NB4 (cell line): ENCODE measurements around the gene RPS6KA2.

Source experiments
- DNase-seq: peaks from one replicate; pipeline ENCODE4 v3.0.0; 2010; ENCODE audit warnings: low read depth
- H3K4me3 ChIP-seq: one replicate; pipeline ENCODE4 v1.5.1; 2011; ENCODE audit warnings: mild to moderate bottlenecking, low read depth, low read length, moderate library complexity
- MYC ChIP-seq: IDR thresholded peaks from 2 replicates; pipeline ENCODE4 v1.6.1; 2011; ENCODE audit warnings: low read depth, low read length
- POLR2A ChIP-seq: IDR thresholded peaks from 2 replicates; pipeline ENCODE4 v1.6.1; 2011; ENCODE audit warnings: mild to moderate bottlenecking; ENCODE audit not compliant: insufficient read length; ENCODE audit errors: extremely low read depth
- TF ChIP-seq, protein P1 (sequence below): IDR thresholded peaks from 2 replicates; pipeline ENCODE4 v1.6.1; 2011; ENCODE audit warnings: low read depth, low read length
- TF ChIP-seq, protein P2 (sequence below): IDR thresholded peaks from one replicate; pipeline ENCODE4 v1.5.1; 2012; ENCODE audit warnings: low read depth, low read length

Gene RPS6KA2

DNA sequence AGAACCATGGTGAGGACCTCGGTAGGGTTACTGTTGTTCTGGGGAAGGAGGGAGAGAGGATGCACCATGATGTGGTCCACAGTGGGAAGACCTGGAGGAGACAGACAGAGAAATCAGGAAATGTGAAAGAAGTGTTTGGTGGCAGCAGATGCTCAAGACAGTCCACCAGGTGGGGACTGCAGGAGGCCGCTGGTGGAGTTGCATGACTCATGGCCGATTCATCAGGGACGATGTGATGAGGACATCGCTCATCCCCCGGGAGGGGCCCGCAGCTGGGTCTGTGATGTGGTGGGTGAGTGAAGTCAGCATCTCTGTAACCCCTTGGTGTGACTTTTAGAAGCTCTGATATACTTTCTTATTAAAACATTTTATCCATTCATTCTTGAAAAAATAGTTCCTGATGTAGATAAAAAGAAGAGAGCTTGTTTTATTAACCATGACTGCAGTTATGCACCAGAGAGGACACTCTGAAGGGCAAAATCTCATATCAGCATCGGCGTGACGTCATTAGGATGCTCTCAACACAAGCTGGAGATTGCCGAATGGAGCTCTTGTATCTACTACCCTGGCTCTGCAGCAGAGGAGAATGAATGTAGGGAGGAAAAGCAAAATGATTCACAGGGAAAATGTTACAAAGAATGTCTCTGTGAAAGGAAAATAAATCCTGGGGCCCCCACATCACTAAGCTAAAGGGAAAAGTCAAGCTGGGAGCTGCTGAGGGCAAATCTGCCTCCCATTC is 111.8 kb downstream of the RPS6KA2 start:
- DNase-seq: peak; percentile 88
- TF ChIP-seq, protein P1, sequence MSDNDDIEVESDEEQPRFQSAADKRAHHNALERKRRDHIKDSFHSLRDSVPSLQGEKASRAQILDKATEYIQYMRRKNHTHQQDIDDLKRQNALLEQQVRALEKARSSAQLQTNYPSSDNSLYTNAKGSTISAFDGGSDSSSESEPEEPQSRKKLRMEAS: 0 out of 2 replicates have a peak, but pooled peaks have one; percentile 20
- TF ChIP-seq, protein P2, sequence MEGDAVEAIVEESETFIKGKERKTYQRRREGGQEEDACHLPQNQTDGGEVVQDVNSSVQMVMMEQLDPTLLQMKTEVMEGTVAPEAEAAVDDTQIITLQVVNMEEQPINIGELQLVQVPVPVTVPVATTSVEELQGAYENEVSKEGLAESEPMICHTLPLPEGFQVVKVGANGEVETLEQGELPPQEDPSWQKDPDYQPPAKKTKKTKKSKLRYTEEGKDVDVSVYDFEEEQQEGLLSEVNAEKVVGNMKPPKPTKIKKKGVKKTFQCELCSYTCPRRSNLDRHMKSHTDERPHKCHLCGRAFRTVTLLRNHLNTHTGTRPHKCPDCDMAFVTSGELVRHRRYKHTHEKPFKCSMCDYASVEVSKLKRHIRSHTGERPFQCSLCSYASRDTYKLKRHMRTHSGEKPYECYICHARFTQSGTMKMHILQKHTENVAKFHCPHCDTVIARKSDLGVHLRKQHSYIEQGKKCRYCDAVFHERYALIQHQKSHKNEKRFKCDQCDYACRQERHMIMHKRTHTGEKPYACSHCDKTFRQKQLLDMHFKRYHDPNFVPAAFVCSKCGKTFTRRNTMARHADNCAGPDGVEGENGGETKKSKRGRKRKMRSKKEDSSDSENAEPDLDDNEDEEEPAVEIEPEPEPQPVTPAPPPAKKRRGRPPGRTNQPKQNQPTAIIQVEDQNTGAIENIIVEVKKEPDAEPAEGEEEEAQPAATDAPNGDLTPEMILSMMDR: peak; percentile 38
- TF ChIP-seq POLR2A (no peak), MYC (peak; percentile 20; the same call in 1 of the 2 replicates)
- no peak overlapping the region for H3K4me3 ChIP-seq

DNA sequence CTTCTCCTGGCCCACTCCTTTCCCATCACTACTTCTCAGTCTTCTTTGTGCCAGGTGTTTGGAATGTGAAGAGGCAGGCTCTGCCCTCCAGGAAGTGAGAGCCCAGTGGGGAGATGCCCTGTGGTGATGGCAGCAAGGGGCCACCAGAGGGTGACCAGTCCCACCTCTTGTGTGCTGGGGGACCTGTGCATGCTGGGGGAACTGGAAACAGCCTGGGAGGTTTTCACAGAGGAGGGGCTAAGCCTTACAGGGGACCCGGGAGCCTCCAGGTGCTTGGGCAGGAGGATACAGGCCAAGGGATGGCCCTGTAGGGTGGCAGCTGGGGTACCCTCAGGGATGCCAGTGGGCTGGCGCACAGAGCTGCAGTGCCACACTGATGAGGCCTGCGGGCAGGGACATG is 112.9 kb downstream of the RPS6KA2 start:
- H3K4me3 ChIP-seq: no peak overlapping the region
- TF ChIP-seq, protein P1: no peak
- TF ChIP-seq MYC (no peak), POLR2A (no peak)
- TF ChIP-seq, protein P2: no peak
- DNase-seq: no peak

DNA sequence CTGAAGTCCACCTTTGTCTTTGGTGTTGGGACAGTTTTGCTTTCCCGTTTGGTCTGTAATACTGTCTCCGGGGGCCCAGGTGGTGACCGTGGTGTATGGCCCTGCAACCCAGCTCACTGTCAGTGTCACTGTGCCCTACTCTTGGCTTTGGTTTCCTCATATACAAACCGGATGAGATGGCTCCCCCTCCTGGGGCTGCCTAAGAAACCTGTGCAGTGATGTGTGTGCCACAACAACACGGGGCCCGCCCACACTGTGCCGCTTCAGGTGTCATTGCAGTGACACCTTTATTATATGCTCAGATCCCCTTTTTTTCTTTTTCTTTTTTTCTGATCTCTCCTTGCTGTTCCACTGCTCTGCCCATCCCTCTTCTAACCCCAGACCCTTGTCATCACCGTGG is 114.5 kb downstream of the RPS6KA2 start:
- TF ChIP-seq MYC: no peak
- TF ChIP-seq, protein P2: peak; percentile 19
- peak; percentile 23 for DNase-seq
- no peak overlapping the region for H3K4me3 ChIP-seq

DNA sequence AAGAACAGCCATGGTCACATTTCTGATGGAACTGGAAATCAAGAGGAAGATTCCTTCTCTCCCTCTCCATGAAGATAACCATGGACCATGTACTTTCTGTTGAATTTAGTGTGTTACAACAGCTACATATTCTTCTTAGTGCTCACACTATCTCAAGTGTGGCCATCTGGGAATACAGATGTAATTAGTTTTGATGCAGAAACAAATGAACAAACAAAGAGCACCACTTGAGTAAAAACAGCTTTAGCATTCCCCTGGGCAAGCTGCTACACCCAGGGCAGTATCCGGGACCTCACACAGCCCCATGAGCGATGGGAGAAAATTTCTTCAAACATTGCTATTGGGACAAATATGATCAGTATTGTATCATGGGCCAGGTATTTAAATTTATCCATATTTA is 115.7 kb downstream of the RPS6KA2 start:
- no peak for TF ChIP-seq POLR2A
- TF ChIP-seq, protein P2: no peak
- TF ChIP-seq MYC: no peak
- TF ChIP-seq, protein P1: no peak
- no peak for DNase-seq
- no peak overlapping the region for H3K4me3 ChIP-seq

DNA sequence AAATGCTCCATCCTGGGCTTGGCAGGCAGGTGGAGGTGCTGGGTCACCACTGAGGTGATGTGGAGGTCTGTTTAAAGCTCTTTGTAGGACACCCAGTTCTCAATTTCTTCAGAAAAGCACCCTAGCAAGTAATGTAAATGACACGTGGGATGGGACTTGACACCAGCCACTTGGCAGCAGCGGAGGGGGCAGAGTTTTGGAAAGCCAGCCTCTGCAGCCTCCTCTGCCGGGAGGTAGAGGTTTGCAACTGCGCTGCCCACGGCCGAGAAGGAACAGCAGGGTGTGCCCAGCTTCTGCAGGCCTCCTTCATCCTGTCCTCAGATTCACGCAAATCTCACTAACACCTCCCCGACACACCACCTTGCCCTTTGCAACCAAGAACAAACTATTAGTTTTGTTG is 117.9 kb downstream of the RPS6KA2 start:
- DNase-seq: no peak
- TF ChIP-seq POLR2A (no peak), MYC (no peak)
- TF ChIP-seq, protein P1: no peak
- TF ChIP-seq, protein P2: no peak

More for the DNA sequence above, 117.9 kb downstream of the RPS6KA2 start:
- no peak overlapping the region for H3K4me3 ChIP-seq
